GM12878 (cell line): ENCODE data around the gene CCDC187. TPM values are rescaled to one million over a fixed set of nuclear protein-coding genes. Genes with fewer than 3 reads are reported as not detected.

ENCODE experiments used
- ATAC-seq: fragments of 200-7000 bp; cut with Tn5 transposase; 3 replicates; pipeline ENCODE4 v1.9.1; 2020; ENCODE audit warnings: mild to moderate bottlenecking, moderate library complexity
- BruUV-seq: library from RNA; stranded (reverse); fragments of 400-500 nt; replicated peaks from 2 replicates; lab custom pipeline; 2021; lab: Mats Ljungman, UMichigan
- CTCF ChIA-PET: fragments of 300-600 bp; sonication (Branson Sonifier 250); formaldehyde crosslinking; extraction: SDS; loops from one replicate; lab custom pipeline; 2021; ENCODE audit warnings: inconsistent platforms; lab: Yijun Ruan, JAX
- POLR2A ChIA-PET: fragments of 350-600 bp; formaldehyde crosslinking; extraction: SDS; loops from one replicate; lab custom pipeline; 2021; ENCODE audit warnings: inconsistent platforms; lab: Charles Lee
- RAD21 ChIA-PET: fragments of 300-600 bp; sonication (Branson Sonifier 250); formaldehyde crosslinking; loops from one replicate; lab custom pipeline; 2023; ENCODE audit warnings: antibody characterized with exemption; ENCODE audit not compliant: unreplicated experiment; lab: Charles Lee
- SMC1A ChIA-PET: fragments of 300-600 bp; sonication (Branson Sonifier 250); formaldehyde crosslinking; loops from one replicate; lab custom pipeline; 2023; ENCODE audit not compliant: unreplicated experiment, uncharacterized antibody; lab: Charles Lee
- DNase-seq: peaks from one replicate; pipeline ENCODE4 v3.0.0-alpha.2; 2011; ENCODE audit warnings: low read depth, low spot score
- FAIRE-seq: peaks from 3 replicates; lab custom pipeline; 2011; peaks lifted over from hg19 to GRCh38; lab: Jason Lieb, UNC
- H2AFZ ChIP-seq: 2 replicates; pipeline ENCODE4 v1.6.0; 2011; ENCODE audit warnings: low read depth, low read length, control low read depth; ENCODE audit not compliant: control insufficient read depth
- H3K27ac ChIP-seq: 2 replicates; pipeline ENCODE4 v1.5.1; 2011; ENCODE audit warnings: control low read depth; ENCODE audit not compliant: control insufficient read depth, insufficient read depth
- H3K27me3 ChIP-seq, 2 experiments: replicated peaks in 1 of 2; 2 replicates each; pipeline versions ENCODE4 v1.6.0 to v1.6.1; 2011; ENCODE audit warnings: low read length in 1 of 2; ENCODE audit not compliant: control insufficient read depth in 2 of 2, insufficient read depth in 2 of 2
- H3K36me3 ChIP-seq, 2 experiments: 2 replicates each; pipeline ENCODE4 v1.5.1; 2011; ENCODE audit warnings: low read length in 1 of 2; ENCODE audit not compliant: control insufficient read depth in 2 of 2, insufficient read depth in 2 of 2
- H3K4me1 ChIP-seq: 2 replicates; pipeline ENCODE4 v1.6.1; 2011; ENCODE audit warnings: mild to moderate bottlenecking, low read length, moderate library complexity, mixed read lengths; ENCODE audit not compliant: control insufficient read depth, insufficient read depth
- H3K4me2 ChIP-seq: 2 replicates; pipeline ENCODE4 v1.6.0; 2011; ENCODE audit warnings: control low read depth; ENCODE audit not compliant: control insufficient read depth, insufficient read depth
- H3K4me3 ChIP-seq: fragments of 200-600 bp; sonication (generic); 2 replicates; pipeline ENCODE4 v1.5.1; 2016
- H3K79me2 ChIP-seq: 2 replicates; pipeline ENCODE4 v1.6.0; 2011; ENCODE audit warnings: low read length; ENCODE audit not compliant: control insufficient read depth, insufficient read depth
- H3K9ac ChIP-seq: 2 replicates; pipeline ENCODE4 v1.8.0; 2011; ENCODE audit warnings: low read length, control low read depth, mixed read lengths; ENCODE audit not compliant: control insufficient read depth, insufficient read depth
- H3K9me3 ChIP-seq: replicated peaks from 3 replicates; pipeline ENCODE4 v1.5.1; 2011; ENCODE audit warnings: mild to moderate bottlenecking, low read length; ENCODE audit not compliant: control insufficient read depth, insufficient read depth
- H4K20me1 ChIP-seq: 2 replicates; pipeline ENCODE4 v1.6.0; 2011; ENCODE audit not compliant: control insufficient read depth, insufficient read depth
- CBFB ChIP-seq: IDR thresholded peaks from 2 replicates; pipeline ENCODE4 v1.6.1; 2016; ENCODE audit warnings: antibody characterized with exemption, low read depth
- CEBPB ChIP-seq, 2 experiments: fragments of 150-350 bp in 1 of 2; IDR thresholded peaks; 2 replicates each; pipeline ENCODE4 v1.6.1; 2012 to 2014; ENCODE audit warnings: low read depth in 2 of 2, low read length in 2 of 2, borderline replicate concordance in 1 of 2, inconsistent platforms in 1 of 2
- NR2C2 ChIP-seq: IDR thresholded peaks from 2 replicates; pipeline ENCODE4 v1.6.1; 2011; ENCODE audit warnings: borderline replicate concordance, low read depth; ENCODE audit not compliant: control insufficient read depth, insufficient read length
- PML ChIP-seq: IDR thresholded peaks from 2 replicates; pipeline ENCODE4 v1.6.1; 2012; ENCODE audit warnings: low read length, inconsistent platforms
- ZNF622 ChIP-seq: fragments of 450-650 bp; IDR thresholded peaks from 2 replicates; pipeline ENCODE4 v1.6.1; 2017; ENCODE audit warnings: mild to moderate bottlenecking, inconsistent platforms
- ZSCAN29 ChIP-seq: fragments of 450-650 bp; IDR thresholded peaks from 2 replicates; pipeline ENCODE4 v1.6.1; 2017; ENCODE audit warnings: mild to moderate bottlenecking, moderate library complexity
- WGBS: methylation state at CpG from one replicate; pipeline ENCODE4 v1.1.6; 2016; ENCODE audit warnings: low lambda C conversion rate; ENCODE audit not compliant: insufficient replicate concordance, insufficient coverage; ENCODE audit errors: missing lambda C conversion rate; 5-methylcytosine and 5-hydroxymethylcytosine counted together
- in situ Hi-C: fragments of 300-500 bp; cut with MboI; formaldehyde crosslinking; loops from 9 replicates; pipeline ENCODE4 v1.14.3; 2018; ENCODE audit warnings: mixed read lengths
- intact Hi-C: fragments of 100-400 bp; cut with micrococcal nuclease; formaldehyde crosslinking; loops from one replicate; pipeline ENCODE4 v1.14.2; 2022; ENCODE audit not compliant: unreplicated experiment
- polyA plus RNA-seq, 11 experiments: library from polyadenylated mRNA; depleted of rRNA in 4 of 11; unstranded in 6 of 11; stranded (reverse) in 5 of 11; fragments of >200 nt; fragmentation: Nextera tagmentation in 4 of 11; fragmentation: Illumina TruSeq in 1 of 11; extraction: Ambion mirVana in 4 of 11; extraction: Trizol in 1 of 11; gene quantifications; 1 replicate in 1 of 11; 2 replicates in 10 of 11; pipeline versions ENCODE4 v1.2.1 to v1.2.3, GENCODE V29; 2011 to 2016; ENCODE audit warnings: inconsistent platforms in 2 of 11, missing spikeins in 2 of 11, low read depth in 1 of 11
- total RNA-seq, 4 experiments: library from RNA; depleted of rRNA in 3 of 4; stranded (reverse); fragments of >200 nt in 3 of 4; fragmentation: Illumina TruSeq in 1 of 4; extraction: Trizol in 1 of 4; gene quantifications; 2 replicates each; pipeline versions ENCODE4 v1.2.1 to v1.2.3, GENCODE V29; 2013 to 2021
- TF ChIP-seq, protein P1 (sequence below): fragments of 450-650 bp; IDR thresholded peaks from 2 replicates; pipeline ENCODE4 v1.6.1; 2017; ENCODE audit warnings: mild to moderate bottlenecking, low read depth, inconsistent platforms; ENCODE audit not compliant: poor library complexity, severe bottlenecking
- TF ChIP-seq, protein P2 (sequence below): fragments of 450-650 bp; conservative IDR thresholded peaks from 2 replicates; pipeline ENCODE4 v1.6.1; 2017; ENCODE audit warnings: mild to moderate bottlenecking, moderate library complexity

Gene CCDC187
- total and polyA plus RNA-seq, 10 of the 15 experiments (the other 5 are each of a cell fraction or from before 2014, with no cell fraction given), result 0.04 to 0.23 (median 0.04) TPM; not detected in 7

DNA sequence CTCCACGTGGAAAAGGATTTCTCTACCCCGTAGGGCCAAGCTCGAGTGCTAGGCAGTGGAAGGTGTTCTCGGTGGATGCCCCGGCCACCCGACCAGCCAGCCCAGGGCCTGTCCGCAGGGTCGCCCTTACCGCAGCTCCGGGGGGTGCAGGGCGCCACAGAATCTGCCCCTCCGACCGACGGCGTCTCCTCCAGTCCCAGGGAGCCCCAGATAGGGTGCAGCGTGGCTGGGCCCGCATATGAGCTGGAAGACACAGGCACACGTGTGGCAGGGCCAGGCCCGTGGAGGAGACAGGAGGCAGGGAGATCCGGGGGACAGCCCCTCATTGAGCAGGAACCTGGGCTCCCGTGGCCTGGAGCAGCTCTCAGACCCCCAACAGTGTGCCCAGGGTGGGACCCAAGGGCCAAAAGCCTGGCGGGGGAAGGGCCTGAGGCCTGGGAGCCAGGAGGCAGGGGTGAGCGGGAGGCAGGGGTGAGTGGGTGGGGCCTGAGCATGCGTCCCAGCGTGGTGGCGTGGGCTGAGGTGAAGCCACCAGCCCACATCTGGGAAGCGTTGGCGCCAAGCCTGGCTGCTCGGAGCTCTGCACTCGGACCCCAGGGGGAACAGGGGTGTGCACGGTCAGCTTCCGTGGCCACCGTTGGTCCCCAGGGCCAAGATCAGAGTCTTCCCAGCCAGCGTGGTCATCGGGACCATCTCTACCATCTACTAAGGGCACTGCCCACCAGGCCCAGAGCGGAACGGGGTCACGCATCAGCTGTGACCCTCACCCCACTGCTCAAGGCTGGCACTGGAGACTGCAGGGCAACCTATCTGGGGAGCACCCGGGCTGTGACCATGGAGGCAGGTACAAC, 22.2 kb downstream of the CCDC187 start:
- no peak overlapping the region for H3K27ac ChIP-seq
- no peak for TF ChIP-seq ZSCAN29
- TF ChIP-seq CEBPB (IDR thresholded peaks at IDR 0.05; ENCODE audit: borderline replicate concordance in 1 of 2, low read depth in 2 of 2, low read length in 2 of 2), result no peak
- TF ChIP-seq NR2C2, result no peak
- no peak for TF ChIP-seq ZNF622
- TF ChIP-seq, protein P1, sequence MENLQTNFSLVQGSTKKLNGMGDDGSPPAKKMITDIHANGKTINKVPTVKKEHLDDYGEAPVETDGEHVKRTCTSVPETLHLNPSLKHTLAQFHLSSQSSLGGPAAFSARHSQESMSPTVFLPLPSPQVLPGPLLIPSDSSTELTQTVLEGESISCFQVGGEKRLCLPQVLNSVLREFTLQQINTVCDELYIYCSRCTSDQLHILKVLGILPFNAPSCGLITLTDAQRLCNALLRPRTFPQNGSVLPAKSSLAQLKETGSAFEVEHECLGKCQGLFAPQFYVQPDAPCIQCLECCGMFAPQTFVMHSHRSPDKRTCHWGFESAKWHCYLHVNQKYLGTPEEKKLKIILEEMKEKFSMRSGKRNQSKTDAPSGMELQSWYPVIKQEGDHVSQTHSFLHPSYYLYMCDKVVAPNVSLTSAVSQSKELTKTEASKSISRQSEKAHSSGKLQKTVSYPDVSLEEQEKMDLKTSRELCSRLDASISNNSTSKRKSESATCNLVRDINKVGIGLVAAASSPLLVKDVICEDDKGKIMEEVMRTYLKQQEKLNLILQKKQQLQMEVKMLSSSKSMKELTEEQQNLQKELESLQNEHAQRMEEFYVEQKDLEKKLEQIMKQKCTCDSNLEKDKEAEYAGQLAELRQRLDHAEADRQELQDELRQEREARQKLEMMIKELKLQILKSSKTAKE, result no peak
- TF ChIP-seq CBFB, result no peak
- TF ChIP-seq, protein P2, sequence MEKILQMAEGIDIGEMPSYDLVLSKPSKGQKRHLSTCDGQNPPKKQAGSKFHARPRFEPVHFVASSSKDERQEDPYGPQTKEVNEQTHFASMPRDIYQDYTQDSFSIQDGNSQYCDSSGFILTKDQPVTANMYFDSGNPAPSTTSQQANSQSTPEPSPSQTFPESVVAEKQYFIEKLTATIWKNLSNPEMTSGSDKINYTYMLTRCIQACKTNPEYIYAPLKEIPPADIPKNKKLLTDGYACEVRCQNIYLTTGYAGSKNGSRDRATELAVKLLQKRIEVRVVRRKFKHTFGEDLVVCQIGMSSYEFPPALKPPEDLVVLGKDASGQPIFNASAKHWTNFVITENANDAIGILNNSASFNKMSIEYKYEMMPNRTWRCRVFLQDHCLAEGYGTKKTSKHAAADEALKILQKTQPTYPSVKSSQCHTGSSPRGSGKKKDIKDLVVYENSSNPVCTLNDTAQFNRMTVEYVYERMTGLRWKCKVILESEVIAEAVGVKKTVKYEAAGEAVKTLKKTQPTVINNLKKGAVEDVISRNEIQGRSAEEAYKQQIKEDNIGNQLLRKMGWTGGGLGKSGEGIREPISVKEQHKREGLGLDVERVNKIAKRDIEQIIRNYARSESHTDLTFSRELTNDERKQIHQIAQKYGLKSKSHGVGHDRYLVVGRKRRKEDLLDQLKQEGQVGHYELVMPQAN, result no peak
- no peak for TF ChIP-seq PML
- no peaks in the 10 kb centered on the region for H3K27me3 ChIP-seq
- H3K79me2 ChIP-seq, result no peaks in the 10 kb centered on the region
- ChIA-PET POLR2A (interaction anchor here (0.5 kb wide), 1 partner anchor 211 kb away, joined by 3 read pairs; no protein-coding TSS in a partner anchor), RAD21 (interaction anchor here (2.4 kb wide), 1 partner anchor 112 kb away, joined by 10 read pairs; no protein-coding TSS in a partner anchor), SMC1A (no interaction called here), CTCF (interaction anchor here (1.6 kb wide), 1 partner anchor 142 kb away, joined by 8 read pairs; no protein-coding TSS in a partner anchor)
- no peaks in the 10 kb centered on the region for H3K9me3 ChIP-seq
- H3K4me3 ChIP-seq, result no peak overlapping the region
- intact Hi-C loops, result loop anchor here (10.0 kb wide), 1 partner anchor 317 kb away; the partner anchor contains the start of gene UBAC1
- no peak overlapping the region for H3K9ac ChIP-seq
- H3K4me2 ChIP-seq, result no peak overlapping the region
- no peaks in the 10 kb centered on the region for H3K4me1 ChIP-seq
- H3K36me3 ChIP-seq, result no peaks in the 10 kb centered on the region
- in situ Hi-C loops, result no loop called here
- no peak for ATAC-seq
- no peaks in the 10 kb centered on the region for H4K20me1 ChIP-seq
- no TSS peak for BruUV-seq
- WGBS, result 36% methylated on average over 37 of the region's 39 CpGs
- no peak for DNase-seq
- H2AFZ ChIP-seq, result no peak overlapping the region
- no peak for FAIRE-seq
